Spleen (tissue), 11 donors: ENCODE measurements around the gene PDE8B. TPM values are rescaled to one million over a fixed set of nuclear protein-coding genes. Genes with fewer than 3 reads are reported as not detected.

ENCODE experiments used
- DNase-seq: peaks from one replicate; pipeline ENCODE4 v3.0.0-alpha.2; 2020
- H3K27ac ChIP-seq, 8 donors: fragments of 200-600 bp; sonication (generic) in 7 of 8; 1 replicate in 4 of 8; 2 replicates in 4 of 8; pipeline versions ENCODE4 v1.5.0 to v1.8.0; 2016 to 2021; ENCODE audit warnings: inconsistent platforms in 4 of 8, mild to moderate bottlenecking in 4 of 8, moderate library complexity in 1 of 8
- H3K27me3 ChIP-seq, 7 donors: fragments of 200-600 bp; sonication (generic) in 6 of 7; replicated peaks in 1 of 7; 1 replicate in 4 of 7; 2 replicates in 3 of 7; pipeline versions ENCODE4 v1.5.0 to v1.8.0; 2016 to 2021; ENCODE audit warnings: inconsistent platforms in 3 of 7, mild to moderate bottlenecking in 1 of 7
- H3K36me3 ChIP-seq, 6 donors: fragments of 200-600 bp; sonication (generic) in 5 of 6; 1 replicate in 4 of 6; 2 replicates in 2 of 6; pipeline versions ENCODE4 v1.5.0 to v1.8.0; 2016 to 2021; ENCODE audit warnings: inconsistent platforms in 2 of 6
- H3K4me1 ChIP-seq, 6 donors: fragments of 200-600 bp; sonication (generic) in 5 of 6; 1 replicate in 3 of 6; 2 replicates in 3 of 6; pipeline versions ENCODE4 v1.5.0 to v1.8.0; 2016 to 2021; ENCODE audit warnings: inconsistent platforms in 3 of 6
- H3K4me3 ChIP-seq, 8 donors: fragments of 200-600 bp; sonication (generic) in 7 of 8; 1 replicate in 4 of 8; 2 replicates in 4 of 8; pipeline versions ENCODE4 v1.5.0 to v1.8.0; 2016 to 2021; ENCODE audit warnings: inconsistent platforms in 4 of 8, mild to moderate bottlenecking in 4 of 8, moderate library complexity in 2 of 8
- H3K9me3 ChIP-seq, 8 donors: fragments of 200-600 bp; sonication (generic) in 7 of 8; 1 replicate in 4 of 8; 2 replicates in 4 of 8; pipeline versions ENCODE4 v1.5.0 to v1.8.0; 2016 to 2021; ENCODE audit warnings: inconsistent platforms in 4 of 8
- CTCF ChIP-seq, 11 experiments: fragments of 200-600 bp in 7 of 11; fragments of 450-650 bp in 4 of 11; sonication (generic) in 4 of 11; IDR thresholded peaks in 8 of 11; conservative IDR thresholded peaks in 3 of 11; 1 replicate in 7 of 11; 2 replicates in 4 of 11; pipeline versions ENCODE4 v1.4.0 to v1.8.0; 2016 to 2021; ENCODE audit warnings: antibody characterized with exemption in 11 of 11, inconsistent platforms in 4 of 11, mild to moderate bottlenecking in 1 of 11
- POLR2A ChIP-seq, 3 donors: fragments of 450-650 bp; IDR thresholded peaks; one replicate each; pipeline ENCODE4 v1.5.1; 2017; ENCODE audit warnings: antibody characterized with exemption in 3 of 3, mild to moderate bottlenecking in 1 of 3
- POLR2AphosphoS5 ChIP-seq, 3 donors: sonication (generic); formaldehyde crosslinking; IDR thresholded peaks; one replicate each; pipeline ENCODE4 v1.5.1; 2017; ENCODE audit warnings: antibody characterized with exemption in 3 of 3
- WGBS, 5 donors: extraction: QIAGEN DNeasy Blood & Tissue Kit in 3 of 5; methylation state at CpG; one replicate each; pipeline versions ENCODE4 v1.1.5 to v1.1.7; 2013 to 2018; 5-methylcytosine and 5-hydroxymethylcytosine counted together
- intact Hi-C: fragments of 100-400 bp; cut with DNase I; formaldehyde crosslinking; loops from one replicate; pipeline ENCODE4 v1.15.0; 2023; ENCODE audit warnings: low total_unique reads
- polyA plus RNA-seq, 3 donors: library from polyadenylated mRNA; stranded (reverse); fragments of 200-250 nt; gene quantifications; one replicate each; pipeline ENCODE4 v1.2.1, GENCODE V29; 2013
- total RNA-seq, 7 donors: library from RNA; depleted of rRNA in 3 of 7; stranded (reverse); fragments of >200 nt in 3 of 7; fragmentation: NEBNext Ultra II Directional in 4 of 7; extraction: Animal tissue kit (Norgen Biotek cat#: 25700) in 4 of 7; gene quantifications; one replicate each; pipeline versions ENCODE4 v1.1.0 to v1.2.1, GENCODE V29; 2016 to 2021
- donor health status: healthy with polysubstance abuse.
- donor health status: DM: no; HTN: no; CAD: no; lungs with moderate emphysema.
- donor health status: DM: no; HTN: no; CAD: no.
- donor health status: Bipolar disorder and iron deficiency.
- donor health status: healthy.
- donor health status: DM: no; HTN: no; CAD: no.
- donor health status: DM: yes; HTN: yes; CAD: no.

The PDE8B gene
- total and polyA plus RNA-seq, 10 donors, result 0.18 to 1.9 (median 0.85) TPM

GRCh38 chr5:77302653-77303052 is 92.2 kb downstream of the PDE8B start:
- intact Hi-C loops, result no loop called here

GRCh38 chr5:77304388-77304787 is 93.9 kb downstream of the PDE8B start:
- Histone ChIP-seq H3K4me1 (no peaks in the 10 kb centered on the region), H3K36me3 (no peaks in the 10 kb centered on the region), H3K27ac (no peak overlapping the region), H3K27me3 (peaks cover 0 to 8% (median 0%) of the 10 kb centered on the region in 7 donors), H3K9me3 (no peaks in the 10 kb centered on the region), H3K4me3 (no peak overlapping the region)
- DNase-seq, result no peak
- TF ChIP-seq POLR2A (IDR thresholded peaks at IDR 0.05) (no peak), CTCF (IDR thresholded peaks at IDR 0.05 in 8 of 11, conservative IDR thresholded peaks at IDR 0.05 in 3 of 11) (no peak), POLR2AphosphoS5 (IDR thresholded peaks at IDR 0.05) (no peak)
- intact Hi-C loops, result no loop called here
- WGBS, 5 donors, result 83 to 93% (median 91%) methylated on average over 1 of the region's 1 CpG

More at GRCh38 chr5:77302653-77303052, 92.2 kb downstream of the PDE8B start:
- TF ChIP-seq CTCF (IDR thresholded peaks at IDR 0.05 in 8 of 11, conservative IDR thresholded peaks at IDR 0.05 in 3 of 11) (no peak), POLR2AphosphoS5 (IDR thresholded peaks at IDR 0.05) (no peak), POLR2A (IDR thresholded peaks at IDR 0.05) (no peak)
- no peak for DNase-seq
- no peak overlapping the region for H3K27ac ChIP-seq
- WGBS, 5 donors, result 79 to 89% (median 88%) methylated on average over 3 of the region's 3 CpGs
- no peaks in the 10 kb centered on the region for H3K9me3 ChIP-seq
- H3K27me3 ChIP-seq, result no peaks in the 10 kb centered on the region
- no peaks in the 10 kb centered on the region for H3K36me3 ChIP-seq
- no peaks in the 10 kb centered on the region for H3K4me1 ChIP-seq
- no peak overlapping the region for H3K4me3 ChIP-seq

GRCh38 chr5:77305222-77305846 is 94.9 kb downstream of the PDE8B start:
- no peak for DNase-seq
- no peaks in the 10 kb centered on the region for H3K9me3 ChIP-seq
- TF ChIP-seq POLR2A (IDR thresholded peaks at IDR 0.05), result no peak
- no peak for TF ChIP-seq POLR2AphosphoS5 (IDR thresholded peaks at IDR 0.05)
- TF ChIP-seq CTCF (IDR thresholded peaks at IDR 0.05 in 8 of 11, conservative IDR thresholded peaks at IDR 0.05 in 3 of 11), result no peak
- no peaks in the 10 kb centered on the region for H3K36me3 ChIP-seq
- H3K27me3 ChIP-seq, result peaks cover 0 to 8% (median 0%) of the 10 kb centered on the region in 7 donors
- H3K4me3 ChIP-seq, result no peak overlapping the region
- no peaks in the 10 kb centered on the region for H3K4me1 ChIP-seq
- H3K27ac ChIP-seq, result no peak overlapping the region
- WGBS, 5 donors, result 86 to 100% (median 91%) methylated on average over 2 of the region's 2 CpGs
- intact Hi-C loops, result no loop called here

GRCh38 chr5:77305956-77306355 is 95.5 kb downstream of the PDE8B start:
- Histone ChIP-seq H3K4me3 (no peak overlapping the region), H3K4me1 (no peaks in the 10 kb centered on the region), H3K27me3 (peaks cover 0 to 8% (median 0%) of the 10 kb centered on the region in 7 donors), H3K36me3 (no peaks in the 10 kb centered on the region), H3K9me3 (no peaks in the 10 kb centered on the region), H3K27ac (no peak overlapping the region)
- 85 to 97% (median 93%) methylated on average over 3 of the region's 3 CpGs for WGBS, 5 donors
- intact Hi-C loops, result no loop called here
- DNase-seq, result no peak
- no peak for TF ChIP-seq CTCF (IDR thresholded peaks at IDR 0.05 in 8 of 11, conservative IDR thresholded peaks at IDR 0.05 in 3 of 11)
- TF ChIP-seq POLR2AphosphoS5 (IDR thresholded peaks at IDR 0.05), result no peak
- no peak for TF ChIP-seq POLR2A (IDR thresholded peaks at IDR 0.05)
